ENCODE results near the gene DND1.
"Not testable (repeated sequence)": the region's sequence is repeated elsewhere in the genome, so short reads cannot be mapped to it uniquely, and the experiment has no call there.

Gene DND1

GRCh38 chr5:140672455-140673186, 755 bp downstream of the DND1 start:
- no peak for DNase-seq (ENCODE audit: low read depth, low spot score)

- no peak for DNase-seq (ENCODE audit: low read depth, low spot score)
These were observed 1.8 kb downstream of the DND1 start for GRCh38 chr5:140671472-140672125.

GRCh38 chr5:140671035-140671434, 2.3 kb downstream of the DND1 start:
- DNase-seq (ENCODE audit: low read depth, low spot score): not testable (repeated sequence)

GRCh38 chr5:140664359-140665119, 8.8 kb downstream of the DND1 start, which contains the start of gene WDR55:
Gene WDR55 (plus strand): TSS chr5:140664904. CDS start chr5:140664913, 9 bp downstream.
- DNase-seq (ENCODE audit: low read depth, low spot score): peak; percentile 58

GRCh38 chr5:140664030-140664358, 9.4 kb downstream of the DND1 start:
- DNase-seq (ENCODE audit: low read depth, low spot score): no peak

GRCh38 chr5:140660371-140660770, 13.0 kb downstream of the DND1 start:
- DNase-seq (ENCODE audit: low read depth, low spot score): not testable (repeated sequence)

- no peak for DNase-seq (ENCODE audit: low read depth, low spot score)
These were observed 14.5 kb downstream of the DND1 start for GRCh38 chr5:140658870-140659269.

GRCh38 chr5:140647042-140647419, 26.3 kb downstream of the DND1 start:
- DNase-seq (ENCODE audit: low read depth, low spot score): no peak

GRCh38 chr5:140642718-140643117, 30.7 kb downstream of the DND1 start:
- DNase-seq (ENCODE audit: low read depth, low spot score): no peak

- no peak for DNase-seq (ENCODE audit: low read depth, low spot score)
These were observed 31.7 kb downstream of the DND1 start for GRCh38 chr5:140641716-140642115.

- peak; percentile 81 for DNase-seq (ENCODE audit: low read depth, low spot score)
These were observed 34.0 kb downstream of the DND1 start, which contains the start of gene TMCO6 for GRCh38 chr5:140639148-140639981. Gene TMCO6 (plus strand): TSS chr5:140639451. CDS start chr5:140639528, 77 bp downstream.

- not testable (repeated sequence) for DNase-seq (ENCODE audit: low read depth, low spot score)
These were observed 34.6 kb downstream of the DND1 start for GRCh38 chr5:140638898-140639147.

- no peak for DNase-seq (ENCODE audit: low read depth, low spot score)
These were observed 35.8 kb downstream of the DND1 start for GRCh38 chr5:140637371-140638100.

- DNase-seq (ENCODE audit: low read depth, low spot score): no peak
These were observed 37.8 kb downstream of the DND1 start for GRCh38 chr5:140635291-140636257.

GRCh38 chr5:140634103-140634502, 39.3 kb downstream of the DND1 start:
- DNase-seq (ENCODE audit: low read depth, low spot score): no peak

- DNase-seq (ENCODE audit: low read depth, low spot score): no peak
These were observed 39.9 kb downstream of the DND1 start for GRCh38 chr5:140633501-140633900.

- no peak for DNase-seq (ENCODE audit: low read depth, low spot score)
These were observed 40.3 kb downstream of the DND1 start, which contains the start of gene CD14 for GRCh38 chr5:140633021-140633471. Gene CD14 (minus strand): TSS chr5:140633175. CDS start chr5:140633071, 104 bp downstream.

GRCh38 chr5:140632366-140633020, 40.9 kb downstream of the DND1 start:
- DNase-seq (ENCODE audit: low read depth, low spot score): no peak

- DNase-seq (ENCODE audit: low read depth, low spot score): no peak
These were observed 41.5 kb downstream of the DND1 start for GRCh38 chr5:140631831-140632365.
